HG03064 (cell line): ENCODE measurements around the gene EHF.

ENCODE experiments used
- ATAC-seq: cut with Tn5 transposase; IDR thresholded peaks from one replicate; pipeline ENCODE4 v1.9.1; 2021; ENCODE audit warnings: low read depth; ENCODE audit not compliant: unreplicated experiment

Gene EHF

DNA sequence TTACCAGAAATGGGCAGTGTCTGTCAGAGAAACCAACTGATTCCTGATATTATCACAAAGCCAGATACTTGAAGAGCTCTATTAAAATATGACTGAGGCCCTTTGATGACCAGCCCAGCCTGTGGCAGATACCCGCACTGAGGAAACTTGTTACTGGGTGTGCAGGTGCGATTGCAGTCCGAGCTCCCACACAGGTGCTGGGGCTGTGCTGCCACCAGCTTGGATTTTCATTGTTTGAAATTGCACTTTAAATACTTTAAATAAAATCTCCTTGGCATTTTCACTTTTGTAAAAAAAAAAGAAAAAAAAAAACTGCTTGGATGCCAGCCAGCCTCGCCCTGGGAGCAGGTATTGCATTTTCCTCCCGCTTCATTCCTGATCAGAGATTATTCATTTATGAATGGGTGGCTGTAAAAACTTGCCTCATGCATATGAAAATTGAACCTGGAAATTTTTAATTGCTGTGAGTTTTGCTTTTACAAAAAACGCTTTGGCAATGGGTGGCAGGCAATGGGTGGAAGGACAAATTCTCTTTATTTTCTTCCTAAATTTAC lies 21.2 kb downstream of the EHF start:
- ATAC-seq: no peak

DNA sequence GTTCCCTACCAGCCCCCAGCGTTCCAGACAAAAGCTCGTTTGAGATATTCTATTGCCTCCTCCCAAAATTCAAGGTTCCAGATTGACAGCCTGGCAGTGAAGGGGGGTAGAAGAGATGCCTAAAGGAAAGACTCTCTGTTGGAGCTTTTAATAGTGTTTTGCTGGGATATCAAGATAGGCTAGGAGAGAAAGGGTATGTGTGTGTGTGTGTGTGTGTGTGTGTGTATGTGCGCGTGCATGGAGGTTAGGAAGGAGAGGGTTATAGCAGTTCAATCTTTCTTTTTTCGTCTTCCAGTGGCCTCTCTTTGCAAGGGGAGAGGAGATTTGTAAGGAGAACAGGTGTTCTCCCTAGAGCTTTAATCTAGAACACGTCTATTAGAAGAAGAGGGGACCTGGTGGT lies 22.0 kb downstream of the EHF start:
- ATAC-seq: no peak

DNA sequence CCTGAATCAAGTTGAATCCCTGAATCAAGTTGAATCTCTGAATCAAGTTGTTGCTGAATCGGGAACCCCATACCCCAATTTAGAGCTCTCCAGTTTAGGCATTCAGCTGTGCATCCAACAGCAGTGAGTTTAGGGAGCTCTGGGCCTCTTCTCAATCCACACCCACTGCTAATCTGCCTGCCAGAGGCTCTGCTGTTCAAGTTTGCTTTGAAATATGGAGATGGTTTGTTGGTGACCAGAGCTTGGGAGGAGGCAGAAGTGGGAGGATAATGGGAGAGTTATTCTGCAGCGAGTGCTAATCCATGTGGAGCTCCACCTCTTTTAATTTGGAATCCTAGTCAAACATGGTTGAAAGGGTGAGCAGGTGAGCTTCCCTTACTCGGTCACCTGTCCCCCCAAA lies 22.4 kb downstream of the EHF start:
- ATAC-seq: no peak

DNA sequence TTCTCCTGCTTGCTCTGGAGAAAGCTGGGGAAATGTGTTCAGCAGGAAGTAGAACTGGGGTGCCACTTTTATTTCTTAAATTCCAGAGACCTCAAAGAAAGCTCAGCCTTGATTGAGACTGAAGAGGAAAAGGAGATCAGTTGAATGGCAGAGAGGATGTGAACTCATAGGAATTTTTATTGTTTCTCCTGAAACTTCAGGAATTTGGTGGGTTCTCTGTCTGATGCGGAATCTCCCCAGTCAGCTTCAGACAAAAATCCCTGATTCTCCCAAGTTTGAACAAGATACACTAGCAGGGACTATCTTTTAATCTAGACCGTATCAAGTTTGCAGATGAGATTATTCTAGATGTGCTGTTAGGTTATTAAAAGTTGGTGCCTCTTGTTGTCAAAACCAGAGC lies 23.0 kb downstream of the EHF start:
- ATAC-seq: no peak

DNA sequence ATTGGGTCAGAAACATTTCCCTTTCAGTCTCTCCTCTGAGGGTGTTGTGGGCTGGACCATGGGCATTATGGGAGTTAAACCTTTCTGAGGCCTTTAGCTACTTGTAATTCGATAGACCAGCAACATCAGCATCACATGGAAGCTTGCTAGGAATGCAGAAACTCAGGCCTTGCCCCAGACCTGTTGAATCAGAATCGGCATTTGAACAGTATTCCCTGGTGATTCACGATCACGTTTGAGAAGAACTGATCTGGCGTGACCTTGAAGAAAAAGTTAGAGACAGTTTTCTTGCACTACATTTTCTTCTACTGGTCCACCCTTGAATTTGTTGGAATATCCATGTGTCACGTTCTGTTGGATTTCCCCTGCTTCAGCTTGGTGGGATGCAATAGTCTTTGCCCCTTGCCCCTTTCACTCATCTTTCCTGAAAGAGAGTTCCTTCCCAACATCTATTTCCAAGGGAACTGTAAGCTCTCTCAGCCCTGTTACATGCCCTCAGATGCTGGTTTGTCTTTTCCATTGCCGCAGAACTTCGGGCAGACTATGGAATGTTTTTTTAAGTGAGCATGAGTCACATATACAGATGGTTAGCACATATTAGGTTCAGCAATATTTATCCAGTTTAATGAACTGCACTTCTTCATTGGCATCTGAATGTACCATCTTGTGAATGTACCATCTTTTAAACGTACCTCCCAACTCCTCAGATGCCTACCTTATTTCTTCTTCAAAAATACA lies 23.9 kb downstream of the EHF start:
- no peak for ATAC-seq

DNA sequence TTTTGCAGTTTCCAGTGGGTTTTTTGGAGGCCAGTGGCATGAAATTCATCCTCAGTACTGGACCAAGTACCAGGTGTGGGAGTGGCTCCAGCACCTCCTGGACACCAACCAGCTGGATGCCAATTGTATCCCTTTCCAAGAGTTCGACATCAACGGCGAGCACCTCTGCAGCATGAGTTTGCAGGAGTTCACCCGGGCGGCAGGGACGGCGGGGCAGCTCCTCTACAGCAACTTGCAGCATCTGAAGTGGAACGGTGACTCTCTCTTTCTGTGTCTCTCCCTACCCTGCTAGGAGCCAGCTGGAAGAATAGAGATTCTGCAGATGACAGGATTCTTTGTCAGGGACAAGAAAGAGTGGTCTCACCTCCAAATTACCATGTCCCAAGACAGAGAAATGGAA lies 25.5 kb downstream of the EHF start:
- ATAC-seq: no peak

DNA sequence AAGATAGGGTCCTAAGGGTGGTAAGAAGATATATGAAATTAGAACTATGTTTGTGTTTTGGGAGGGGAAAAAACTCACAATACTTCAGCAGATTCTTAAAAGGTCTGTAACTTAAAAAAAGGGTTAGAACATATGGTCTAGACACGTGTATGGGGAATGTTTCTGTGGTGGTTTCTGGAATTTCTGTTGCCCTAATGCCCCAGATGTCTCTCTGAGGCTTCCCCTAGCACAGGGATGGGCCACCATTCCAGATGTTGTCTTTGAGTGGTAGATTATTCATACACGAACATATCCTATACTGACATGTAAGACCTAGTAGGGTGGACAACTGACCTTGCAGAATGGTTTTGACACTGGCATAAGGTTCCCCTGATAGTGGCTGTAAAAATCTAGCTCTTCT lies 26.2 kb downstream of the EHF start:
- ATAC-seq: no peak

DNA sequence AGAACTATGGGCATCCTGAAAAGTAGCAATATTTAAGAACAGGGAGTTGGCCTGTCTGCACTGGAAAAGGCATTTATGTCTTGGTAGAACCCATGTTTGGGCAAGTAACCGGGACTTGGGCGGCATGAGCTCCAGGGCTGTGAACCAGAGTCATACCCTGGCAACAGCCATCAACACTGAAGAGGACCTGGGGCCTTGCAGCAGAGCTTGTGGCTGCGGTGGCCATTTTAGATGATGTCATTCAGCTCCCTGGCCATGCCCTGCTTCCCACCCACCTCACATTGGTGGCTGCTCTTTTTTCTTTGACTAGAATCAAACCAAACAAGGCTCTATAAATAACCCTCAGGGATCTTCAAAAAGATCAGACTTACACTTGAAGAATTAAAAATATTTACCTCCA lies 26.6 kb downstream of the EHF start:
- ATAC-seq: no peak

DNA sequence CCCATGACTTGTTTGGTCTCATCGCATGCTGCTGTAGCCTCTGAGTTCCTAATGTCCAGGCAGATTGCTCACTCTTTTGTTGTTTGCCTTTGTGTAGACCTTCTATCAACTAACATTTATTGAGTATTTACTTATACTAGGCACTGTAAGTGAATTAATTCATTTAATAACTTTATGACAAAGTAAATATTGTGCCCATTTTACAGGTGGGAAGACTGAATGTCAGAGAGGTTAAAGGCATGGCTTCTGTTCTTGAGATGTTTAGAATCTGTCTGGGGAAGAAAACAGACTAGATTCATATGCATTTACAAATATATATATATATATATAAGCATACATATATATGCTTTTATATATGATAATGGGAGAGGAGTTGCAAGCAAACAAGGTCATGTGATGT lies 27.1 kb downstream of the EHF start:
- no peak for ATAC-seq

DNA sequence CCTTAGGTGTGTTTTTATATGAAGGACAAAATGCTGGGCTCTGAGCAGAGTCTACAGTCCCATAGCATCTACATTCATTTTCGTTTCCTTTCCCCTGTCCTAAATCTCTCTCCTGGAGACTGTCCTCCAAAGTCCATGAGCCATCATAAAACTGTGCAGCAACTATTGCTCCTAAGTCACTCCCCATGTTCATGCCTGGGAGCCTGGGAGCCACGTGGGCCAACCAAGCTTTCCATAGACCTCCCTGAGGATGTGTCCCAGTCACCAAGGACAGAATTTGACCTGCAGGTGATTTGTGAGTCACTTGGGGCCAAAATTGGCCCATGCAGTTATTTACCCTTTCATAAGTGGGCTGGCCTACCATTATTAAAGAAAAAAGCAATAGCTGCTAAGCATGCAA lies 28.7 kb downstream of the EHF start:
- no peak for ATAC-seq

DNA sequence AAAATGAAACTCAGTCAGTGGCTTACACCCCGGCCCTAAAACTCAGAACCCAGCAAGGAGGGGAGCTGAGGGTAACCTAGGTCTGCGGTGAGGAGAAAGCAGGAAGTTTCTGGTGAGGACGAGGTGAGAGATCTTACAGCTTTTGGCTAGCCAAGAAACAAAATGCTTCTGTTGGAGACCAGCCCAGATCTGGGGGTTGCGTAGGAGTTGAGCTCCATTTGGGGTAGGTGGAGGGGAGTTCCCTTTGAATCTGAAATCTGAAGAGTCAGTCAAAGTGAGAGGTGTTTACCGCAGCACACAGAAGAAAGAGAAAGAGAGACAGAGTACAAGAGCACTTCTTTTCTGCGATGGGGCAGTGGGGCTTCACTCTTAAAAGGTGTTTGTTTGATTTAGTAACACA lies 29.6 kb downstream of the EHF start:
- ATAC-seq: peak; percentile 89

DNA sequence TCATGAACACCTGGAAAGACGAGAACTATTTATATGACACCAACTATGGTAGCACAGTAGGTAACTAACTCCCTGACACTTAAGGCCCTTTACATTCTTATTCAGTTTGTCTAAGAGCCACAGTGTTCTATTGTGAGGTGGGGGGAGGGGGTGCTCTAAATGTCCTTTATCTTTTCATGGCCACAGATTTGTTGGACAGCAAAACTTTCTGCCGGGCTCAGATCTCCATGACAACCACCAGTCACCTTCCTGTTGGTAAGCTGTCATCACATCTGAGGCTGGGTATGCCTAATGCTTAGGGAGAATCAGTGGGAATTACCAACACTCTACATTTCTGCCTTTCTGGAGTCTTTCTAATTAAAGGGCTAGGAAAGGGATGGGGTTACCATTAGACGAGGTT lies 30.7 kb downstream of the EHF start:
- no peak for ATAC-seq

DNA sequence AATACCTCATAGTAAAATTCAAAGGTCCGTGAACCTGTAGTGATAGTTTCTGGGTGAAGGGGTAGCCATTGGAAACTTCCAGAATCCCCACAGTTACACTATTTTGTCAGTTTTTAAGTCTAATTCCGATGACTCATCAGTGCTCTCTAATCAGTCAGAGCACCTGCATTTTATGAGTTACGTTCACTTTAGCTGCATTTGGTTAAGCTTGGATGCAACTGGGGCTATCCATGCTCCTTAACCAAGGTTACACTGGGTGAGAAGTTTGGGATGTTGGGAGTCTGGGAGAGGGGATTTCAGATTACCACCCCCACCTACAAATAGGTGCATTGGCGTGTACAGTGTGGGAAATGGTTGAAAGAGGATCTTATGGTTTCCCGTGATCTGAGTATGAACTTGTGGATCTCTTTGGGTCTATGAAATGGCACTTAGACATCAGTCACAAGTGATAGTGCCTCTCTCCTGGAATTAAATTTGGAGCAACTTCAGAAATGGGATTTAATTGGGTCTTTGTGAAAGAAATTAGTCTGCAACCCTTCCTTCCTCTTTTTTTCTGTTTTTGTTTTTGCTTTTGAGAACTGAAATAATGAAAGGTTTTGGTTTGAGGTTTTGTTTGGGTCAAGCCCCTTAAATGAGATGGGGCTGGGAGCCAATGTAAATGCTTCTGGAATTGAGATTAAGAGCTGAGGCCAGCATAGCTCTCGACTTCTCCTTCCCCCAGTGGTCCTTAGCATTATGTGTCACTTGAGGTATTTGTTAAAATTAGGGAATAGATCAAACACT lies 31.5 kb downstream of the EHF start:
- ATAC-seq: no peak

DNA sequence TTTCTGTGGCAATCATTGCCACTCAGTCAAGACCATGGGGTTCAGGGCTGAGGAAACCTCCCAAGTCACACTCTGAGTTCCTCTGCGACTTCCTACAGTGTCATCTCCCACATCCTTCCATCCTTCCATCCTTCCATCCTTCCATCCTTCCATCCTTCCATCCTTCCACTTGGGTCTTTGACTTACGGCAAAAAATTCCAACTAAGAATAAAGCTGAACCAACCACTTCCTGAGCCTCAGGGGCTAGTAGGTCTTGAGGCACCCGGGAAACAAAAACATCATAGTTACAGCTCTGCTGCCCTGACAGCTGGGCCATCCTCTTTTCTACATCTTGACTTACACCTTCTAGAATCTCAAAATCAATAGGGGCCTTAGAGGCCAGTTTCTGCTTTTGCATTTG lies 32.1 kb downstream of the EHF start:
- ATAC-seq: no peak

DNA sequence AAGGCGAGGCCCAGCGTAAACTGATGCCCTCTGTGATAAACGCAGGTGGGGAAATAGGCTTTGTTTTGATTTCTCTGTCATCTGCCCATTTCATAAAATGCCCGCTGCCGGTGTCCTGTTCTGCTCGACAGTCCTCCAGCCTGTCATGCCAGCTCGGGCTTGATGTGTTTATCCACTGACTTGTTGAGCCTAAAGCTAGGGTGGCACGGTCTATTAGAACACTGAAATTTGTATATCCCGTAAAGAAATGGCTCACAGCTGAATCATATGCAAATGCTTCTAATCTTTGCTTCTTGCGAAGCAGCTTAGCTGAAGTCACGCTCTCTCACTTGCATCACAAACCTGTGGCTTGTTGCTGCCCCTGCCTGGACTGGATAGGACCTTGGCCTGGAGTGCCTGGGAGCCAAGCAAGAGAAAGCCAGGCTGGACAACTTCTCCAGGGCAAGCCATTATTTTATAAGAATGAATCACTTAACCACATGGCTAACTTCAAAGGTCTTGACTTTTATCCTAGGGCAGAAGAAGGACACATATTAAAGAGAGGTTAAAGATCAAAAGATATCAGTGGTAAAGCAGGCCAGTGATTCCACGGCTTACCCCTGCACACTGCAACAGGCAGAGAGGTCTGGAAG lies 33.1 kb downstream of the EHF start:
- no peak for ATAC-seq

DNA sequence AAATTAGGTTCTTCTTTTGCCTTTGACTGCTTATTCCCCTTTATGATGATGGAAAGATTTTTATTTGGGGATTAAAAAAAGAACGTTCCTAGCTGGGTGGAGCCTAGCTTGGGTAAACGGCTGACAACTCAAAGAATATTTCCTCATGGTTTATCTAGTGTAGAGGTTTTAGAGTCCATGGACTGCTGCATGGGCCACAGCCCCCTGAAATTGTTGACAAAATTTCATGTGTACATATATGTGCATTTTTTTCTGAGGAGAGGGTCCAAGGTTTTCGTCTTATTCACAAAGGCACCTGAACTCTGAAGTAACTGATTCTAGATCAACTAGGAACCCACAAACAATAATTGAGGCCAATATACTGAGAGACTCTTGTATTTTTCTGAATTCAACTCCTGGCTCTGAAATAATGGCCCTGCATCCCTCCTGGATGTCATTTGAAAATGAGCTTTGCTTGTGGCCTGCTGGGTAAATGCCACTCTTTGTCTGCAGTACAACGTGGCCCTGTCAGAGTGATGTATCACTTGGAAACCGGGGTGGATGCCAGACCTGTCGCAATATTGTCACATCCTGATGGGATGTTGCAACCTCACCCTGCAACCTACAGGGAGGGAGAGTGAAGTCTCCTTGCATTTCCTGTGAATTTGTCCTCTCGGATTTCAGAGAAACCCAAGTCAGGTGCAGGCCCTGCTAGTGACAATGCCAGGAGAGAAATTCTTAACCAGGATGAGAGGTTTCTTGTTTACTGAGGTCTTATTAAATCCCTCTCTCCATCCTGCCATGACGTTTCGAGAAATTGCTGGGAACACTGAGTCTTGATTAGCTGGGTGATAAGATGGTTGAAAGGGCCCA lies 33.8 kb downstream of the EHF start:
- no peak for ATAC-seq

DNA sequence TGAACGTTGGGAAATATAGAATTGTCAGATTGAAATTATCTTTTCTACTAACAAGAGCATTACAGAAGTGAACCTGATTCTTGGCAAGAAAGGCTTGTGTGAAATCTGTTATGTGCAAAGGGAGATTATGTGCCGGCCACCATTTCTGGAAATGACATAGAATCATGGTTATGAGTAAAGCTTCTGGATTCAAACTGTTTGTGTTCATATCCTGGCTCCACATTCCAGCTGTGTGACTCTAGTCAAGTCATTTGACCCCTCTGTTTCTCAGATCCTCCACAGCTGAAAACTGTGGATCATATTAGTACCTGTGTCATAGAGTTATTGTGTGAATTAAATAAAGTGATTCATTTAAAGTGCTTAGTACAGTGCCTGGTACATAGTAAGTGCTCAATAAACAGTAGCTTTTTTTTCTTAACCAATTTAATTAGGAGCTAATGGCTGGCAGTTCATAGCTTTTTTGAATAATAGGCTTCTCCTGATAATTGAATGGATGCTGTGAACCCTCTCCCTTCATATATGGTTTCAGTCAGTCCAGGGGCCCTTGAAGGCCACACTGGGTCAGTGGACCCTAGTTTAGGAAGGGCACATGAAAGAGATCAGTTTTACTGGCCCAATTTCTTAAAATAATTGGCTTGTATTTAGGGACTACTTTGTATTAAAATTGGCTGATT lies 34.6 kb downstream of the EHF start:
- no peak for ATAC-seq

DNA sequence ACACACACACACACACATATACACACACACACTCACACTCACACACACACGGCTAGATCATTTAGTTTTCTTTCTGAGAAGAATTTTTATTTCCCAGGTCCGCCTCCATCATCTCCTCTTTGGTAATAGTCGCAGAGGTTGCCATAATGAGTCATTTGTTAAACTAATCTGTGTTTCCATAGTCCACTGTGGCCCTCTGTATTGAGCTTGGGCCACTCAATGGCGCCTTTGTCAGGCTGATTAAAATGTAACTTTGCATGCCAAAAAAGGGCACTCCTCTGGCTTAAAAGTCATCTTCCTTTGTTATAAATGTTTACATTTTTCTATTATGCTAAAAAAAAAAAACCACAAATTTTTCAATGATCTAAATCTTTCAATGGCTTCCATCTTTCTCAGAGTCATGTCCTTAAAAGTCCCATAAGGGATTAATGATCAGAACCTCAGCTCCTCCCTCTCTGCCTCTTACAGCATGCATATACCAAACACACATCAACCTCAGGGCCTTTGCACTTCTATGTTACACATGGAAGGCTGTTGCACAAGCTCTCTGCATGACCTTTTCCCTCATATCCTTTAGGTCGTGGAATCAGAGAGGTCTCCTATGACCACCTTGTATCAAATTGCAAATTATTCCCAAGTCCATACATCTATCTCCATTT lies 35.3 kb downstream of the EHF start:
- ATAC-seq: no peak
